ENCODE data around the gene HP1BP3.

DNA sequence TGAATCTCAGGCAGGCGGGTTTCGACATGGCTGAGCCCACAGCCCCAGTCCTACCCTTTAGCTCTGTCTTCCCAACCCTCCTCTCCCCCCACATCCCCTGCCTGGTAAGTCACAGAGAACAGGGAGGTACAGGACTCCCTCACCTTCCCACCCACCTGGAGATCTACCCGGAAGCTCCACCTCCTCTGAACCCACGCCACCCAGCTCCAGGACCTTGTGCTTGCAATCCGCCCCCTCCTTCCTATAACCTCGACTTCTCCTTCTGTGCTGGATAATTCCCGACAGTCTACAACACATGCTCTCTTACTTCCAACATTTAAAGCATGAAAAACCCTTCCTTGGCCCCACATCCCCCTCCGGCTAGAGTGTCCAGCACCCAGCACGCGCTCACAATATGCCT lies 91.6 kb downstream of the HP1BP3 start:
- TF ChIP-seq, protein P1, sequence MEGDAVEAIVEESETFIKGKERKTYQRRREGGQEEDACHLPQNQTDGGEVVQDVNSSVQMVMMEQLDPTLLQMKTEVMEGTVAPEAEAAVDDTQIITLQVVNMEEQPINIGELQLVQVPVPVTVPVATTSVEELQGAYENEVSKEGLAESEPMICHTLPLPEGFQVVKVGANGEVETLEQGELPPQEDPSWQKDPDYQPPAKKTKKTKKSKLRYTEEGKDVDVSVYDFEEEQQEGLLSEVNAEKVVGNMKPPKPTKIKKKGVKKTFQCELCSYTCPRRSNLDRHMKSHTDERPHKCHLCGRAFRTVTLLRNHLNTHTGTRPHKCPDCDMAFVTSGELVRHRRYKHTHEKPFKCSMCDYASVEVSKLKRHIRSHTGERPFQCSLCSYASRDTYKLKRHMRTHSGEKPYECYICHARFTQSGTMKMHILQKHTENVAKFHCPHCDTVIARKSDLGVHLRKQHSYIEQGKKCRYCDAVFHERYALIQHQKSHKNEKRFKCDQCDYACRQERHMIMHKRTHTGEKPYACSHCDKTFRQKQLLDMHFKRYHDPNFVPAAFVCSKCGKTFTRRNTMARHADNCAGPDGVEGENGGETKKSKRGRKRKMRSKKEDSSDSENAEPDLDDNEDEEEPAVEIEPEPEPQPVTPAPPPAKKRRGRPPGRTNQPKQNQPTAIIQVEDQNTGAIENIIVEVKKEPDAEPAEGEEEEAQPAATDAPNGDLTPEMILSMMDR (conservative IDR thresholded peaks at IDR 0.05; ENCODE audit: low read length) = no peak
- no peak for TF ChIP-seq EZH2phosphoT487 (IDR thresholded peaks at IDR 0.05; ENCODE audit: borderline replicate concordance)
